HG03439 (cell line): ENCODE data around the gene ARHGEF11.
"Not testable (repeated sequence)": the region's sequence is repeated elsewhere in the genome, so short reads cannot be mapped to it uniquely, and the experiment has no call there.

Experiments
- ATAC-seq: cut with Tn5 transposase; IDR thresholded peaks from one replicate; pipeline ENCODE4 v1.9.1; 2021; ENCODE audit warnings: mild to moderate bottlenecking, moderate library complexity; ENCODE audit not compliant: unreplicated experiment

The ARHGEF11 gene

DNA sequence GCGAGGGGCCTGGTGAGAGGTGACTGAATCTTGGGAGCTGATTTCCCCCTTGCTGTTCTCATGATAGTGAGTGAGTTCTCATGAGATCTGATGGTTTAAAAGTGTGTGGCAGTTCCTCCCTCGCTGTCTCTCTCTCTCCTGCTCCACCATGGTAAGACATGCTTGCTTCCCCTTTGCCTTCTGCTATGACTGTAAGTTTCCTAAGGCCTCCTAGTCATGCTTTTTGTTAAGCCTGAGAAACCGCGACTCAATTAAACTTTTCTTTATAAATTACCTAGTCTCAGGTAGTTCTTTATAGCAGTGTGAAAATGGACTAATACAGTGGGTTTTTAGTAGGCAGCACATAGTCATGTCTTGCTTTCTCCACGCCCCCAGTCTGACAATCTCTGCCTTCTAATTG, 10.2 kb upstream of the ARHGEF11 start:
- ATAC-seq: not testable (repeated sequence)

DNA sequence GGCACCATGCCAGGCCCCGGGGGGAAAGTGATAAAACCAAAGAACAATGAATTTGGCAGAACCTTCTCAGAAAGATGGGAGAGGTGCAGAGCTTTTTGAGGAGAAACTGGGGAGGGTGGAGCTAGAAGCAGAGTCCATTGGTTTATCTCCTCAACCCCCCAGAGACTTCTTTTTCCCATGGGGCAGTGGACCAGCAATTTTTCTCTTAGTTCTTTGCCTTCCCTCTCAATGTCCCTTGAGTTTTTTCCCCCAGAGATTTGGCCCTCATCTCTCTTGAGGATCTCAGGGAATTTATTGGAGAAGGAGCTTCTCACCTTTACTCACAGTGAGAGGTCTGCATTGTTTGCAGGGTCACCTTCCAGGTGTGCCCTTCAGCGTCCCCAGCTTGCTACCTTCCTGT, 5.3 kb upstream of the ARHGEF11 start:
- ATAC-seq: no peak

- ATAC-seq: no peak
Observed at GRCh38 chr1:157047062-157047410, 1.5 kb upstream of the ARHGEF11 start.

- ATAC-seq: no peak
Observed at GRCh38 chr1:157044326-157044725, 1.2 kb downstream of the ARHGEF11 start.

GRCh38 chr1:157043685-157044084, 1.9 kb downstream of the ARHGEF11 start:
- ATAC-seq: no peak

DNA sequence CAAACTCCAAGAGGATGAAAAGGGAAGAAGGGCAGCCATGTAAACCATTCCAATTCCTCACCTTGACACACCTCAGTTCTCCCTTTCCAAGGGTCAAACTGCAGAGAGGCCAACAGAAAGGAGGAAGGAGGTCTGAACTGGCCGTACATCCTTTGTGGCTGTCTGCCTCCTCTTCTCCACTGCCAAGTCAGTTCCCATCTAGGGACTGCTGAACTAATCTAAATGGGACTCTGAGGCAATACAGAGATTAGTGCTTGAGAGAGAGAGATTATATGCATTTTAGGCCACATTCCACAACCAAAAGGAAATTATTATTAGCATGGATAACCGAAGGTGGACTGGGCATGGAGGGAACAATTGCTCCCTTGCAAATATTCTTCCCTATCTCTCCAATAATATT, 2.7 kb downstream of the ARHGEF11 start:
- no peak for ATAC-seq

GRCh38 chr1:157040802-157041201, 4.7 kb downstream of the ARHGEF11 start:
- no peak for ATAC-seq

- no peak for ATAC-seq
Observed at GRCh38 chr1:157035121-157035520, 10.4 kb downstream of the ARHGEF11 start.

GRCh38 chr1:157034137-157034800, 11.3 kb downstream of the ARHGEF11 start:
- no peak for ATAC-seq

DNA sequence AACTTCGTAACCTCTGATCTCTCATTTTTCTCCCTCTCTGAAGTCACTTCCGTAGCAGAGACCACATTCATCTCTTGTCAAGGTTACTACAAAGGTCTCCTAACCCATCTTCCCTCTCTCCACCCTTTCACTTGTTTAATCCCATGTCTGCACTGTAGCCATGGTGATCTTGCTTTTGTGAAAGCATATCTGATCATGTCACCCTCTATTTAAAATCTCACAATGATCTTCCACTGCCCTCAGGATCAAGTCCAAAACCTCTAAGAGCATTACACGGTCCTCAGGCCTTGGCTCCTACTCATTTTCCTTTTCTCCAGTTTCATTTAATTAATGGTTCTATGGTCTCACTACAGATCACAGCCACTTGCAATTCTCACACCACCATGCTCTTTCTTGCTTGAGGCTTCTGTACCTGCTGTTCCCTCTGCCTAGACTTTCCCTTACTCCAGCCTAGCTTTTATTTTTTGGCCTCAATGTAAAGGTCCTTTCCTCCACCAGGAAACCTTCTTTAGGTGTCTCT, 12.1 kb downstream of the ARHGEF11 start:
- no peak for ATAC-seq

DNA sequence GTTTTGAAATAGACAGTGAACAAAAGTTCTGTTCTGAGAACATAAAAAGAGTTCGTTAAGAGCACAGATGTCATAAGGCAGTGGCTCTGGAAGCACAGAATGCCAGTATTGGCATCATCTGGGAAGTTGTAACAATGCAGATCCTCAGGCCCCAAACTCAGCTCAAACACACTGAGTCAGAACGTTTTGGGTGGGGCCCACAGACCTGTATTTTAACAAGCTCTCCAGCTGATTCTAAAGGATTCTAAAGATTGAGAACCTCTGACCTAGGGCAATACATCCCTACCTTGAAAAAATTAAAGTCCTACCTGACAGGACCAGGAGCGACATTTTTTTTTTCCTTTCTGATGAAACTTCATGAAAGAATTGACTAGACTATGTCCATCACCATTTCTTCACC, 13.2 kb downstream of the ARHGEF11 start:
- no peak for ATAC-seq

- ATAC-seq: no peak
Observed at GRCh38 chr1:157030728-157031127, 14.8 kb downstream of the ARHGEF11 start.

DNA sequence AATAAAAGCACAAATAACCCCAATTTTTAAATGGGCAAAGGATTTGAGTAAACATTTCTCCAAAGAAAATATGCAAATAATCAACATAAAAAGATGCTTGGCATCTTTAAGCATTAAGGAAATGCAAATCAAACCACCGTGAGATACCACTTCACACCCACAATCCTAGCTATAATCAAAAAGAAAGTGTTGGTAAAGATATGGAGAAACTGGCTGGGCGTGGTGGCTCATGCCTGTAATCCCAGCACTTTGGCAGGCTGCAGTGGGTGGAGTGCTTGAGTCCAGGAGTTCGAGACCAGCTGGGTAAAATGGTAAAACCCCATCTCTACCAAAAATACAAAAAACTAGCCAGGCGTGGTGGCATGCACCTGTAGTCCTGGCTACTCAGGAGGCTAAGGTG, 16.9 kb downstream of the ARHGEF11 start:
- no peak for ATAC-seq

GRCh38 chr1:157025856-157026255, 19.7 kb downstream of the ARHGEF11 start:
- no peak for ATAC-seq

- no peak for ATAC-seq
Observed at GRCh38 chr1:157025385-157025784, 20.2 kb downstream of the ARHGEF11 start.

DNA sequence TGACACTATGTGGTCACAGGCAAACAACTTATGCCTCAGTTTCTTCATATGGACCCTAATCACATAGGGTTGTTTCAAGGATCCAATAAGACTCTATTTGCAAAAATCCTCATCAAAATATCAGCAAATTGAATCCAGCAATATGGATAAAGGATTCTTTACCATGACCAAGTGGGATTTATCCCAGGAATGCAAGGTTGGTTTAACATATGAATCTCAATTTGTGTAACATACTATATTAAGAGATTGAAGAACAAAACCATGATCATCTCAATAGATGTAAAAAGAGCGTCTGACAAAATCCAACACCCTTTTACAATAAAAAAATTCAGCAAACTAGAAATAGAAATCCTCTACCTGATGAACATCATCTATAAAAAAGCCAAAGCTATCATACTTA, 23.9 kb downstream of the ARHGEF11 start:
- no peak for ATAC-seq

GRCh38 chr1:157019457-157019856, 26.1 kb downstream of the ARHGEF11 start:
- ATAC-seq: no peak

DNA sequence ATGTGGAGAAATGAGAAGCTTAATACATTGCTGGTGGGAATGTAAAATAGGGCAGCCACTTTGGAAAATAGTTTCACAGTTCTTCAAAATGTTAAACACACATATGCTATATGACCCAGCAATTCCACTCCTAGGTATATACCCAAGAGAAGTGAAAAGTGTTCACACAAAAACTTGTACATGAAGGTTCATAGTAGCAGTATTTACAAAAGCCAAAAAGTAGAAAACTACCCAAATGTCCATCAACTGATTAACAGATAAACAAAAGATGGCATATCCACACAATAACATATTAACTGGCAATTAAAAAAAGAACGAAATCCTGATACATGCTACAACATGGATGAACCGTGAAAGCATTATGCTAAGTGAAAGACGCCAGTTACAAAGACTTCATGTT, 33.7 kb downstream of the ARHGEF11 start:
- ATAC-seq: no peak

DNA sequence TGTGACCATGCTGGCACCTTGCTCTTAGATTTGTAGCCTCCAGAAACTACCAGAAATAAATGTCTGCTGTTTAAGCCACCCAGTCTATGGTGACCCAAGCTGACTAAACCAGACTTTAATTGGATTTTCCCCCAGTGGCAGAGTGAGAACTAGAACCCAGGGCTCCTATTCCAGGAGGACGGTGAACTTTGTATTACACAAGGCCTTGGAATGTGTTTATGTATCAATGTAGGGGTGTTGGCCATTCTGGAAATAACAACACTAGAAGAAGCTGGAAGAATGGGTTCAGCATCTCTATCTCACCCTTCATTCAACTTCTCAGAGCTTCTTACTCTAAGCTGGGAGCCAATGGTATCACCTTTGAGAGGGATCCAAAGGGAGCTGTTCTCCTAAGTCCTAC, 37.0 kb downstream of the ARHGEF11 start:
- ATAC-seq: no peak

DNA sequence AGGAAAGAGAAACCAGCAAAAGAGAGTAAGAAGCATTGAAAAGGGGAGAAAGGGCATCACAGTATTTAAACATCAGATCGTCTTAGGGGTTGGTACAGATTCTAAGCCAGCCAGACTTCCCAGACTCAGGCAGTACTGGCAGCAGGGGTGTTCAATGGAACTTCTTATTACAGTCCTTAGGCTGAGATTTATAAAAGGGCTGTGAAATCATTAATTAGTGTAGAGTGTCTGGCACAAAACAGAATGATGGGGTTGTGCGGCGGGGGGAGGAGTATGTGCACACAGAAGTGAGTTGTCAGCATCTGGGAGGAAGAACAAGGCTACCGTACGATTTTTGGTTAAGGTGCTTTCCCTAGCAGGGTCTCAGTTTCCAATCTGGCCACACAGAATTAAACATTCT, 38.2 kb downstream of the ARHGEF11 start:
- ATAC-seq: no peak

GRCh38 chr1:157006676-157007075, 38.9 kb downstream of the ARHGEF11 start:
- no peak for ATAC-seq

DNA sequence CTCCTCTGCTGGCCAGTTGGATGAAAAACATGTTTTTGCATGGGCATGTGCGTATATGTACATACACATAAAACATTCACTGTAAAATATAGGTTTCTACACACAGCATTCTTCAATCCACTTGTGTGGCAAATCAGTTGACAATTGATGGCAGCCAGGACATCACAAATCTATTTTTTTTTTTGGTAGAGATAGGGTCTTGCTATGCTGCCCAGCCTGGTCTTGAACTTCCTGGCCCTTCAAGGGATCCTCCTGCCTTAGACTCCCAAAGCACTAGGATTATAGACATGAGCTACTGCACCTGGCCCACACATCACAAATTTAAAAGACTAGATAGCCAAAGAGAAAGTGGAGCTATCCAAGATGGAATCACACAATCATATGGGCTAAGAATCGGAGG, 39.6 kb downstream of the ARHGEF11 start:
- ATAC-seq: no peak

GRCh38 chr1:157004806-157005205, 40.7 kb downstream of the ARHGEF11 start:
- ATAC-seq: no peak
